ENCODE results near the gene SHQ1.
"Not testable (repeated sequence)": the region's sequence is repeated elsewhere in the genome, so short reads cannot be mapped to it uniquely, and the experiment has no call there.

Gene SHQ1

GRCh38 chr3:72719137-72719536 lies 129.1 kb downstream of the SHQ1 start:
- DNase-seq (ENCODE audit: low spot score): no peak

GRCh38 chr3:72714135-72714534 lies 134.1 kb downstream of the SHQ1 start:
- DNase-seq (ENCODE audit: low spot score): not testable (repeated sequence)

- DNase-seq (ENCODE audit: low spot score): not testable (repeated sequence)
These were observed 137.8 kb downstream of the SHQ1 start for GRCh38 chr3:72710471-72710870.

DNA sequence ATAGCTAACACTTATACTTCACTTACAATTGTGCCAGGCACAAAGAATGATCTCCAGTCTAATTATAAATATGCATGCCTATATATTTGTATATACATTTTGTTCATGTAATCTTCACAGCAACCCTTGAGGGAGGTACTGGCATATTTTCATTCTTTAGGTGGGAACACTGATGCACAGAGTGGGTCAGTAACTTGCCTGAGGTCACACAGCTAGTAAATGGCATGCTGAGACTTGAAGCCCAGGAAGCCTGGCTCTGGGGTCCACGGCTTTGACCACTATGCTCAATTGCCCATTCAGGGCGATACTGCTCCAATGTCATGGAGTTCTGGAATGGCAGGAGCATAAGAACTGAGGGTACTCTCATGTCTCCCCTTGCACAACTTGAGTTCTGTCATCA lies 139.8 kb downstream of the SHQ1 start:
- DNase-seq (ENCODE audit: low spot score): no peak

DNA sequence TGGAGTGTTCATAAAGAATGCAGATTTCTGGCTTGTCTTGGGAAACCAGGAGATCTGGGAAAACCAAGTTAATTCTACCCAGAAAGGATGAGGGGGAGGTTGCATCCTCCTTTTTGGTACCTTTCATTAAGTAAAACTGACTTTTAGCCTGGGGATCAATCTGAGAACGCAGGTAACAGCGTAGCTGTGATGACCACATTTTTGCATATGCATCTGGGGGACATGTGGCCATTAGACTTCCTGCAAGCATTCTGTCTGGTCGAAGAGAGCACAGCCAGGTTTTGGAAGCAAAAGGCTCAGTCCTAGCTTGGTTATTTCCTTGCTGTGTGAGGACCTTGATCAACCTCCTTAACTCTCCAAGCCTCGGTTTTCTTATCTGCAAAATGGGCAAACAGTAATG lies 145.2 kb downstream of the SHQ1 start:
- DNase-seq (ENCODE audit: low spot score): no peak

DNA sequence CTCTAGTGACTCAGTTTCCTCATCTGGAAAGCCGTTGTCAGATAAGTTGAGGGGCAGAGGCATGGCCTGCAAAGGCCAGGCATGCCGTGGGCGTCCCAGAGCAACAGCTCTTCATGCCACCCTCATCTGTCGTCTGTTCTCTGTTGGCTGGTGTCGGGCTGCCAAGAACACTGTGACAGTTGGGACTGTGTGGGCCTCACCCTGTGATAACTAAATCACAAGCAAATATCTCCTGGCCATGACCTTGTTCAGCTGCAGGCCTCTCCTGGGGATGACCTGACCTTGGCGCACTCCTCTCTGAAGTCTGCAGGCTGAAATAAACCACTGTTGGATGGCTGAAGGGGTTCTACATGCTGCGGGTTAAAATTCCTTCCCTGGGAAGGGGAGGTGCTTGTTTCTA lies 145.9 kb downstream of the SHQ1 start:
- no peak for DNase-seq (ENCODE audit: low spot score)

GRCh38 chr3:72700106-72700505 lies 148.1 kb downstream of the SHQ1 start:
- DNase-seq (ENCODE audit: low spot score): no peak

DNA sequence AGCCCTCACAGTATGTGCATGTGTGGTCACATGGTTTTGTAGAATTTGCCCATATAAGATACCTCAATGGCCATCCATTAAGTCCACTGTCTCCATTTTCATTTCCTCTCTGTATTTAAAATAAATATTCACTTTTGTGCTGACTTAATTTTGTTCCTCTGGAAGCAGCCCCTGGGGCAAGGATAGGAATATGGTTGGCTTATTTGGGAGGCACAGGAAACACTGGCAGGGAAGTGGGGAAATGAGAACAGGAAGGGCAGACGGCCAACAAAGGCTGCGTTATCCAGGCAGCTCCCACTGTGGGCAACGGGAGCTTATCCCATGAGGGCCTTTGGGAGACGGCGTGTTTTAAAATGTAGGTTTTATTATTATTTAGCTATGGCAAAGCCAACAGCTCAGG lies 148.6 kb downstream of the SHQ1 start:
- DNase-seq (ENCODE audit: low spot score): no peak
